ENCODE measurements around the gene FRRS1. TPM values are rescaled to one million over a fixed set of nuclear protein-coding genes. Genes with fewer than 3 reads are reported as not detected.

Gene FRRS1
- total and polyA plus RNA-seq, 2 of the 4 experiments (the other 2 are of a cell fraction): 3.8 to 23.5 TPM

GRCh38 chr1:99674115-99675064 is 92.0 kb downstream of the FRRS1 start:
- intact Hi-C loops (cut with micrococcal nuclease) (no loop called here), dilution Hi-C loops (cut with HindIII; ENCODE audit: low sequenced_read_pairs, unreplicated experiment) (no loop called here), in situ Hi-C loops (cut with MboI; ENCODE audit: low sequenced_read_pairs) (no loop called here)
- Histone ChIP-seq H2BK5ac (ENCODE audit: low read depth, low read length, poor library complexity, severe bottlenecking) (no peak overlapping the region), H2BK15ac (ENCODE audit: low read depth, low read length) (peak overlapping the region; percentile 6; the same call in 1 of the 3 replicates), H3K23ac (ENCODE audit: low read depth, low read length) (no peak overlapping the region), H3K9me3 (ENCODE audit: control insufficient read depth, insufficient read depth, low read length) (no peaks in the 10 kb centered on the region), H3K4me1 (ENCODE audit: control insufficient read depth, insufficient read depth, low read length) (peaks cover 7% of the 10 kb centered on the region), H3K56ac (ENCODE audit: extremely low read depth, insufficient read depth, low read length) (no peak overlapping the region), H2BK120ac (ENCODE audit: low read depth, low read length) (peak overlapping the region; percentile 10; the same call in 1 of the 2 replicates), H3K36me3 (ENCODE audit: control insufficient read depth, insufficient read depth, low read length) (no peaks in the 10 kb centered on the region), H3K27ac (ENCODE audit: insufficient read depth, low read length) (no peak overlapping the region), H3K9me1 (ENCODE audit: insufficient read depth, low read length) (no peaks in the 10 kb centered on the region), H4K20me1 (ENCODE audit: insufficient read depth, low read length) (no peaks in the 10 kb centered on the region), H3K27me3 (ENCODE audit: control insufficient read depth, insufficient read depth, low read length) (no peaks in the 10 kb centered on the region), H3K4me3 (ENCODE audit: insufficient read depth, low read depth, low read length) (no peak overlapping the region), H4K8ac (ENCODE audit: low read depth in 2 of 2, low read length in 2 of 2) (no peak overlapping the region), H4K5ac (ENCODE audit: low read depth, low read length) (no peak overlapping the region; the same call in 1 of the 2 replicates), H3K18ac (ENCODE audit: low read depth, low read length) (peak overlapping the region; percentile 41; the same call in 1 of the 2 replicates), H4K91ac (ENCODE audit: insufficient read depth, low read depth, low read length) (no peak overlapping the region), H2AFZ (replicated peaks; ENCODE audit: low read length, poor library complexity) (peak overlapping the region; percentile 23), H2BK20ac (ENCODE audit: low read depth, low read length) (no peak overlapping the region), H3K9ac (ENCODE audit: low read depth, low read length) (no peak overlapping the region), H3K4me2 (ENCODE audit: low read depth, low read length) (no peak overlapping the region), H3K14ac (replicated peaks; ENCODE audit: low read depth, low read length) (0 out of 2 replicates have a peak overlapping the region, but pooled peaks have one; percentile 39), H3K4ac (ENCODE audit: low read depth, low read length) (no peak overlapping the region), H2AK9ac (replicated peaks; ENCODE audit: low read depth, low read length, poor library complexity) (no peak overlapping the region), H3K79me1 (ENCODE audit: low read depth in 1 of 2, low read length in 2 of 2) (no peaks in the 10 kb centered on the region), H2AK5ac (ENCODE audit: low read depth, low read length) (no peak overlapping the region)
- ChIA-PET CTCF (interaction anchor here (0.8 kb wide), 1 partner anchor 28 kb away, joined by 3 read pairs; the partner anchor contains the start of gene PALMD), POLR2A (ENCODE audit: unreplicated experiment) (no interaction called here)
- WGBS, 2 experiments (ENCODE audit: extremely low coverage in 2 of 2, insufficient read length in 1 of 2): no CpG with 5 or more reads among the region's 6 CpGs
- no TSS peak for BruUV-seq (replicated peaks)
- no peak for ATAC-seq (ENCODE audit: low read depth)
- no peak for TF ChIP-seq BHLHE40 (IDR thresholded peaks at IDR 0.05; ENCODE audit: low read depth, low read length)
- TF ChIP-seq USF2 (IDR thresholded peaks at IDR 0.05; ENCODE audit: low read depth, low read length): no peak
- no peak for TF ChIP-seq MXI1 (IDR thresholded peaks at IDR 0.05; ENCODE audit: borderline replicate concordance, low read depth, low read length)
- no peak for TF ChIP-seq CTCF (conservative IDR thresholded peaks at IDR 0.05; ENCODE audit: low read depth, low read length)
- TF ChIP-seq MAZ (IDR thresholded peaks at IDR 0.05; ENCODE audit: borderline replicate concordance, low read depth, low read length): no peak
- no peak for TF ChIP-seq RCOR1 (IDR thresholded peaks at IDR 0.05; ENCODE audit: insufficient replicate concordance, low read length)
- no peak for TF ChIP-seq RAD21 (IDR thresholded peaks at IDR 0.05; ENCODE audit: low read length)
- no peak for TF ChIP-seq POLR2A (IDR thresholded peaks at IDR 0.05; ENCODE audit: low read depth, low read length)
- TF ChIP-seq NFE2L2 (IDR thresholded peaks at IDR 0.05; ENCODE audit: low read depth, low read length): no peak
- TF ChIP-seq CHD1 (IDR thresholded peaks at IDR 0.05; ENCODE audit: low read depth, low read length): no peak
- no peak for TF ChIP-seq CEBPB (IDR thresholded peaks at IDR 0.05; ENCODE audit: low read depth, low read length)
- TF ChIP-seq SMC3 (IDR thresholded peaks at IDR 0.05; ENCODE audit: low read depth, low read length): no peak
- peak; percentile 44 for DNase-seq

Measured in IMR-90 (cell line).